LNCAP (cell line): ENCODE results near the gene NBPF3.

Experiments
- TF ChIP-seq, protein P1 (sequence below): fragments of 450-650 bp; IDR thresholded peaks from 2 replicates; pipeline ENCODE4 v1.5.1; 2017; ENCODE audit warnings: mild to moderate bottlenecking

Gene NBPF3, protein sequence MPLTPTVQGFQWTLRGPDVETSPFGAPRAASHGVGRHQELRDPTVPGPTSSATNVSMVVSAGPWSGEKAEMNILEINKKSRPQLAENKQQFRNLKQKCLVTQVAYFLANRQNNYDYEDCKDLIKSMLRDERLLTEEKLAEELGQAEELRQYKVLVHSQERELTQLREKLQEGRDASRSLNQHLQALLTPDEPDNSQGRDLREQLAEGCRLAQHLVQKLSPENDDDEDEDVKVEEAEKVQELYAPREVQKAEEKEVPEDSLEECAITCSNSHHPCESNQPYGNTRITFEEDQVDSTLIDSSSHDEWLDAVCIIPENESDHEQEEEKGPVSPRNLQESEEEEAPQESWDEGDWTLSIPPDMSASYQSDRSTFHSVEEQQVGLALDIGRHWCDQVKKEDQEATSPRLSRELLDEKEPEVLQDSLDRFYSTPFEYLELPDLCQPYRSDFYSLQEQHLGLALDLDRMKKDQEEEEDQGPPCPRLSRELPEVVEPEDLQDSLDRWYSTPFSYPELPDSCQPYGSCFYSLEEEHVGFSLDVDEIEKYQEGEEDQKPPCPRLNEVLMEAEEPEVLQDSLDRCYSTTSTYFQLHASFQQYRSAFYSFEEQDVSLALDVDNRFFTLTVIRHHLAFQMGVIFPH

DNA sequence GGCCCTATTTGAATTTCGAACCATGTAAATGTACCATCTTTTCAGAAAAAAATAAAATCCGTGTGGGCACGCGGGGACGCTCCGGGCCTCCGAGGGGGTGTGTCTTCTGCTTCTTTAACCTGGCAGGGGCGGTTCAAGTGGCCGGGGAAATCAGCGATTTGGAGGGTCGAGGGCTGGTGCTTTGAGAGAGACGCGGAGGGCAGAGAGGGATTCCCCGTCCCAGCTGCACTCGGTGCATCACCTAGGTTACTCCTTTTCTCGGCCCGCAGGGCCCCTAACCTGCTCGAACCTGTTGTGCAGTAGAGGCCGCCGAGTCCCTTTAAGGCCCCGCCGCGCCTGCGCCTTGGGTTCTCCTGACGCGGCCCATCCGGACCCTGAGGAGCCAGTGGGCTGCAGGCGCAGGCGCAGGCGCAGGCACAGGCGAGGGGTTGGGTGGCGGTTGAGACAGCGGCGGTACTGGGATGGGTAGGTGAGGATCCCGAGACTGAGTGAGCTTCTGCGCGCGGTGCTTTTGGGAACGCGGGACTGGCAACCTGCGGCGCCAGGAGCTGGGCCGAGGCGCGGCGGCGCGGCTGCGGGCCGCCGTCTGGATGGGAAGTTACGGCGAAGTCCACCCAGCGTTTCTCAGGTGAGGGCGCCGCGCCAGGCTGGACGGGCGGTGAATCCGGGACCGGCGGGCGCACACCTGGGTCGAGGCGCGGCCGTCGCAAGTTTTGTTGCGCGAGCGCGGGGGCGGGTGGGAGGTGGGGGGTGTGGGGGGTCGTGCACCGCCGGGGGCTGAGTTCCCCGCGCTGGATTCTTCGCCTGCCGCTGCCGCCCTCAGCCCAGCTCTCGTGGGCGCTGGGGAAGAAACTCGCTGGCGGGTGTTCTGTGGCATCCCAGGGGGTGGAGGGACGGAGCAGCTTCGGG, at the start of gene NBPF3:
NBPF3 (plus strand) TSS at position 417 of the 909 bp plus-strand sequence. CDS start 4,950 bp downstream, outside the sequence.
- TF ChIP-seq, protein P1, sequence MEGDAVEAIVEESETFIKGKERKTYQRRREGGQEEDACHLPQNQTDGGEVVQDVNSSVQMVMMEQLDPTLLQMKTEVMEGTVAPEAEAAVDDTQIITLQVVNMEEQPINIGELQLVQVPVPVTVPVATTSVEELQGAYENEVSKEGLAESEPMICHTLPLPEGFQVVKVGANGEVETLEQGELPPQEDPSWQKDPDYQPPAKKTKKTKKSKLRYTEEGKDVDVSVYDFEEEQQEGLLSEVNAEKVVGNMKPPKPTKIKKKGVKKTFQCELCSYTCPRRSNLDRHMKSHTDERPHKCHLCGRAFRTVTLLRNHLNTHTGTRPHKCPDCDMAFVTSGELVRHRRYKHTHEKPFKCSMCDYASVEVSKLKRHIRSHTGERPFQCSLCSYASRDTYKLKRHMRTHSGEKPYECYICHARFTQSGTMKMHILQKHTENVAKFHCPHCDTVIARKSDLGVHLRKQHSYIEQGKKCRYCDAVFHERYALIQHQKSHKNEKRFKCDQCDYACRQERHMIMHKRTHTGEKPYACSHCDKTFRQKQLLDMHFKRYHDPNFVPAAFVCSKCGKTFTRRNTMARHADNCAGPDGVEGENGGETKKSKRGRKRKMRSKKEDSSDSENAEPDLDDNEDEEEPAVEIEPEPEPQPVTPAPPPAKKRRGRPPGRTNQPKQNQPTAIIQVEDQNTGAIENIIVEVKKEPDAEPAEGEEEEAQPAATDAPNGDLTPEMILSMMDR = no peak

DNA sequence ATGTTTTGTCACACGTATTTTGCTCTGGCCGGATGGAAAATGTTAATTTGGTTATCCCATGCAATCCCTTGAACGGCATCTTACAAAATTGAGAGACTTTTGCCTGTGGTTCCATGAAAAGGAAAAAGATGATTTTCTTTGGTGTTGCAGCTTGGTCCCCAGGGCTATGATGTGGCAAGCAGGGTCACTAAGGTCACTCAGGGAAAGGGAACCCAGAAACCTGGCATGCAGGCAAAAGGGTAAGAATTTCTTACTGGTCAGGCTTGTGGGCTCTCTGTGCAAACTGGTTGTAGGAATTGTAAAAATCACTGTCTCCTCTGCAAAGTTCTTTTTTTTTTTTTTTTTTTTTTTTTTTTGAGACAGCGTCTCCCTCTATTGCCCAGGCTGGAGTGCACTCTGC, 48.4 kb upstream of the NBPF3 start:
- TF ChIP-seq, protein P1 = no peak

DNA sequence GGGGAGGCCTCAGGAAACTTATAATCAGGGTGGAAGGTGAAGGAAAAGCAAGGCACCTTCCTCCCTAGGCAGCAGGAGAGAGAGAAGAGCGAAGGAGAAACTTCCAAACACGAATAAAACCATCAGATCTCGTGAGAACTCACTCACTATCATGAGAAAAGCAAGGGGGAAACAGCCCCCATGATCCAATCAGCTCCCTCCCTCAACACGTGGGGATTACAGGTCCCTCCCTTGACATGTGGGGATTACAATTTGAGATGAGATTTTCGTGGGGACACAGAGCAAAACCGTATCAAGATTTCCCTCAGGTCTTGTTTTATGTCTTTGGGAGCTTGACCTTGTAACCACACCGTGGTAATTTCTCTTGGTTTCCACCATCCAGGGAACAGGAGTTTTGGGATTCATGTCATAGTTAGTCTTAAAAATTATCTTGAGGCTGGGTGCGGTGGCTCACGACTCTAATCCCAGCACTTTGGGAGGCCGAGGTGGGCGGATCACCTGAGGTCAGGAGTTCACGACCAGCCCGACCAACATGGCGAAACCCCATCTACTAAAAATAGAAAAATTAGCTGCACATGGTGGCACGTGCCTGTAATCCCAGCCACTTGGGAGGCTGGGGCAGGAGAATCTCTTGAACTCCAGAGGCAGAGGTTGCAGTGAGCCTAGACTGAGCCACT, 47.2 kb upstream of the NBPF3 start:
- TF ChIP-seq, protein P1 = no peak

DNA sequence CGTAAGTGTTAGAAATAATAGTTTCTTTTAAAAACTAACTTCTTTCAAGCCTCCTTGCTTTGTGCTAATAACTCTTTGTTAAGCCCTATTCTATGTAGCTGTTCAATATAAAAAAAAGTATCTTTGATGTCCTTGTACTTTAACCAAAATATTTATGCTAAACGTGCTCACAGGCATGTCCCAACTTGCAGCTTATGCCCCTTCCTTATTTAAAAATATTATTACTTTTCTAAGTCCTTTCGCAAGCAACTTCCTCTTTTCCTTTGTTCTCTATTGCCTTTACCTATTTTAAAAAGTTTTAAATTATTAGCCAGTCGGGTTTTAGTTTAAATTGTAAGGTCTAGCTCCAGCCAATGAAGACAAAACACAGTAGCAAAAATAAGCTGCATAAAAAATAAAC, 43.4 kb upstream of the NBPF3 start:
- TF ChIP-seq, protein P1 = no peak

DNA sequence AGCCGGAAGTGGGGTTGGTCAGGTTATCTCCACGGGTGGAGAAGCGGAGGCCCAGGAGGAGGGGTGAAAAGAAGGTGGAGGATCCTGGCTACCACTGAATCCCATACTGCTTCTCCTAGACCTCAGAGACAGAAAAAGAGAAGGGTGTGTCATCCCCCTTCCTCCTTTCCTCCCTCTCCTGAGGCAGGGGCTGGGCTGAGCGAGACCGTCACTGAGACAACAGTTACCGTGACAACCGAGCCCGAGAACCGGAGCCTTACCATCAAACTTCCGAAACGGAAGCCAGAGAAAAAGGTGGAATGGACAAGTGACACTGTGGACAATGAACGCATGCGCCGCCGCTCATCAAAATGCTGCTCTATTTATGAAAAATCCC, 42.1 kb upstream of the NBPF3 start:
- TF ChIP-seq, protein P1 = no peak

DNA sequence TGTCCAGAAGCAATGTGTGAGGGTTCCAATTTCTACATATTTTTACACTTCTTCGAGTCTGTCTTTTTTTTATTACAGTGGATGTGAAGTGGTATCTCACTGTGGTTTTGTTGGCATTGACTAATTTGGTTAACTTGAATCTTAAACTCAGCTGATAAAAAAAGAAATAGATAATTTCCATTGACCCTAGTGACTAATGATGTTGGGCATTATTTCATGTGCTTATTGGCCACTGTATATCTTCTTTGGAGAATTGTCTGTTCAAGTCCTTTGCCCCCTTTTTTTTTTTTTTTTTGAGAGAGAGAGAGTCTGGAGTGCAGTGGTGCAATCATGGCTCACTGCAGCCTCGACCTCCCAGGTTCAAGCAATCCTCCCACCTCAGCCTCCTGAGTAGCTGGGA, 33.3 kb upstream of the NBPF3 start:
- TF ChIP-seq, protein P1 = no peak

DNA sequence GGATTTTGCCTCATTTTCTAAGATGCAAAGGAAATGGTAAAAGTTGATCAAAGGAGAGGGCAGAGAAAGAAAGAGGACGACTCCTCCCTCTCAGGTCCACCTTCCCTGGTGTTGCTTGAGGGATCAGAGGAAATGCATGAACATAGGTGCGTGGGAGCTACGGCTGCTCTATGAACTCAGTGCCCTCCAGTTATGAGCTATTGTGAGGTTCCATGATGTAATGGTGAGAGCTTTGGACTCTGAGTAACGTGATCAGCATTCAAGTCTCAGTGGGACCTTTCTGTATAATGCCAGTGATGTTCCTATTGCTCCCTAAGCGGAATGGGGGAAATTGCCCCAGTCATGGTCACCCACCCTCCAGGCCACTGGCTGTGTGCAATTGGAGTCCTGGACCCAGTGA, 25.9 kb upstream of the NBPF3 start:
- TF ChIP-seq, protein P1 = no peak
